ENCODE results near the gene MLST8. TPM values are rescaled to one million over a fixed set of nuclear protein-coding genes. Genes with fewer than 3 reads are reported as not detected.

The MLST8 gene
- total and polyA plus RNA-seq, 2 donors (not counting 1 experiment from before 2014, with no cell fraction given) = 36.1 to 112 TPM

DNA sequence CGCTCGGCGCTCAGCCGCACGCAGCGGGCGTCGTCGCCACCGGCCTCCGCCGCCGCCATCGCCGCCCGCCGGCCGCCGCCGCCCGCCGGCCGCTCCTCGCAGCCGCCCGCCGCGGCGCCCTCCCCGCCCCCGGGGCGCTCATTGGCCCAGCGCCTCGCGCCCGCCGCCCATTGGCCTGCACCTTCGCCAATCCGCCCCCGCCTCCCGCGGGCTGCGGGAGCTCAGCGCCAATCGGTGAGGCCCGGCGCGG, 9.4 kb downstream of the MLST8 start, which contains the start of gene PGP:
TSS of gene PGP (minus strand) at position 122 of the 250 bp plus-strand sequence. CDS start at position 59, 63 bp downstream.
- Histone ChIP-seq H3K4me2 (replicated peaks; ENCODE audit: low read depth, low read length, poor library complexity, severe bottlenecking) (peak within 1 kb of the TSS; percentile 98), H3K4me1 (ENCODE audit: control insufficient read depth in 2 of 2, insufficient read depth in 2 of 2, low read length in 2 of 2) (peaks cover 10 to 18% of the 10 kb centered on the region in 2 donors), H4K20me1 (ENCODE audit: control insufficient read depth, insufficient read depth, low read length, poor library complexity, severe bottlenecking) (peaks cover 11% of the 10 kb centered on the region), H3K4me3 (ENCODE audit: control extremely low read depth in 1 of 5, extremely low read depth in 1 of 5, insufficient read depth in 1 of 5, low read depth in 2 of 5, low read length in 4 of 5) (peak within 1 kb of the TSS; percentile 67 to 91 (median 79)), H3K27ac (ENCODE audit: low read length in 2 of 2) (peak within 1 kb of the TSS; percentile 51 to 83), H3K9me3 (ENCODE audit: control extremely low read depth in 1 of 3, control insufficient read depth in 2 of 3, insufficient read depth in 1 of 3, low read length in 2 of 3) (no peaks in the 10 kb centered on the region), H3K79me2 (ENCODE audit: control insufficient read depth, insufficient read depth, low read length) (peaks cover 6% of the 10 kb centered on the region), H2AFZ (ENCODE audit: insufficient read depth, low read depth, low read length, poor library complexity, severe bottlenecking) (peak within 1 kb of the TSS; percentile 99), H3K27me3 (replicated peaks in 1 of 4; ENCODE audit: control extremely low read depth in 1 of 4, control insufficient read depth in 3 of 4, insufficient read depth in 4 of 4, low read length in 3 of 4) (no peaks in the 10 kb centered on the region), H3K9ac (ENCODE audit: low read length) (peak within 1 kb of the TSS; percentile 91), H3K36me3 (replicated peaks in 1 of 2; ENCODE audit: control extremely low read depth in 1 of 2, control insufficient read depth in 1 of 2, extremely low read depth in 1 of 2, insufficient read depth in 2 of 2, low read length in 1 of 2) (peaks cover 0 to 8% of the 10 kb centered on the region in 2 experiments)
- Mint-ChIP-seq H3K4me3 (peak within 1 kb of the TSS; percentile 94), H3K4me1 (peaks cover 16% of the 10 kb centered on the region), H3K9me3 (ENCODE audit: insufficient read depth) (no peaks in the 10 kb centered on the region), H3K27ac (peak within 1 kb of the TSS; percentile 93), H3K27me3 (no peaks in the 10 kb centered on the region)
- ATAC-seq (ENCODE audit: low read depth) = peak; percentile 96
- DNase-seq = no peak
- intact Hi-C loops (cut with micrococcal nuclease) = loop anchor here (2.0 kb wide), 2 partner anchors 54 to 60 kb away; partner anchors contain the start of genes RNPS1 and TRAF7
- CTCF ChIA-PET = interaction anchor here (0.7 to 1.6 kb wide), 4 partner anchors 8 to 59 kb away, joined by 3 to 4 read pairs (median 3); partner anchors contain the start of gene TRAF7
- WGBS (ENCODE audit: insufficient coverage) = under 1% methylated on average over 48 of the region's 48 CpGs
- TF ChIP-seq EZH2 (IDR thresholded peaks at IDR 0.05; ENCODE audit: borderline replicate concordance, insufficient read depth, low read depth, low read length, poor library complexity, severe bottlenecking) = no peak
- TF ChIP-seq CTCF (IDR thresholded peaks at IDR 0.05) = no peak
- POLR2A ChIA-PET = interaction anchor here (0.7 to 1.7 kb wide), 3 partner anchors 8 to 60 kb away, joined by 4 to 7 read pairs (median 4); partner anchors contain the start of gene TRAF7

DNA sequence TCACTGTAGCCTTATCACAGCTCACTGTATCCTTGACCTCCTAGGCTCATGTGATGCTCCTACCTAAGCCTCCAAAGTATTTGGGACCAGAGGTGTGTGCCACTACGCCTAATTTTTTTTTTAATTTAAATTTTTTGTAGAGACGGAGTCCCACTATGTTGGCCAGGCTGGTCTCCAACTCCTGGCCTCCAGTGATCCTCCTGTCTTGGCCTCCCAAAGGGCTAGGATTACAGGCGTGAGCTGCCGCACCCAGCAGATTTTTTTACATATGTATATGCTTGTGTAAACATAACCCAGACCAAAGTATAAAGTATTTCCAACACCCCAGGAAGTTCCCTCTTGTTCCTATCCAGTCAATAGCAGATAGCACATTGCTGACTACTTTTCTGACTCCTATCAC, 11.1 kb downstream of the MLST8 start:
- no peak overlapping the region for H3K4me3 ChIP-seq (ENCODE audit: control extremely low read depth in 1 of 5, extremely low read depth in 1 of 5, insufficient read depth in 1 of 5, low read depth in 2 of 5, low read length in 4 of 5)
- ATAC-seq (ENCODE audit: low read depth) (no peak), DNase-seq (no peak)
- H4K20me1 ChIP-seq (ENCODE audit: control insufficient read depth, insufficient read depth, low read length, poor library complexity, severe bottlenecking) = peaks cover 11% of the 10 kb centered on the region
- H3K4me3 Mint-ChIP-seq = peak overlapping the region; percentile 46
- no peaks in the 10 kb centered on the region for H3K27me3 Mint-ChIP-seq
- TF ChIP-seq CTCF (IDR thresholded peaks at IDR 0.05) = no peak
- TF ChIP-seq EZH2 (IDR thresholded peaks at IDR 0.05; ENCODE audit: borderline replicate concordance, insufficient read depth, low read depth, low read length, poor library complexity, severe bottlenecking) = no peak
- H3K9ac ChIP-seq (ENCODE audit: low read length) = no peak overlapping the region
- intact Hi-C loops (cut with micrococcal nuclease) = no loop called here
- H2AFZ ChIP-seq (ENCODE audit: insufficient read depth, low read depth, low read length, poor library complexity, severe bottlenecking) = no peak overlapping the region
- no peak overlapping the region for H3K27ac Mint-ChIP-seq
- no peak overlapping the region for H3K4me2 ChIP-seq (replicated peaks; ENCODE audit: low read depth, low read length, poor library complexity, severe bottlenecking)
- H3K9me3 Mint-ChIP-seq (ENCODE audit: insufficient read depth) = no peaks in the 10 kb centered on the region
- H3K27ac ChIP-seq (ENCODE audit: low read length in 2 of 2) = no peak overlapping the region
- no CpG with 5 or more reads among the region's 4 CpGs for WGBS (ENCODE audit: insufficient coverage)
- H3K79me2 ChIP-seq (ENCODE audit: control insufficient read depth, insufficient read depth, low read length) = peaks cover 6% of the 10 kb centered on the region
- no peaks in the 10 kb centered on the region for H3K9me3 ChIP-seq (ENCODE audit: control extremely low read depth in 1 of 3, control insufficient read depth in 2 of 3, insufficient read depth in 1 of 3, low read length in 2 of 3)
- peaks cover 16% of the 10 kb centered on the region for H3K4me1 Mint-ChIP-seq
- H3K4me1 ChIP-seq (ENCODE audit: control insufficient read depth in 2 of 2, insufficient read depth in 2 of 2, low read length in 2 of 2) = peaks cover 10 to 18% of the 10 kb centered on the region in 2 donors
- ChIA-PET CTCF (interaction anchor here (1.6 kb wide), 1 partner anchor 10 kb away, joined by 3 read pairs; no protein-coding TSS in a partner anchor), POLR2A (interaction anchor here (0.7 to 1.5 kb wide), 2 partner anchors 7 to 61 kb away, joined by 3 to 5 read pairs; partner anchors contain the start of gene TRAF7)
- no peaks in the 10 kb centered on the region for H3K27me3 ChIP-seq (replicated peaks in 1 of 4; ENCODE audit: control extremely low read depth in 1 of 4, control insufficient read depth in 3 of 4, insufficient read depth in 4 of 4, low read length in 3 of 4)
- H3K36me3 ChIP-seq (replicated peaks in 1 of 2; ENCODE audit: control extremely low read depth in 1 of 2, control insufficient read depth in 1 of 2, extremely low read depth in 1 of 2, insufficient read depth in 2 of 2, low read length in 1 of 2) = peaks cover 0 to 4% of the 10 kb centered on the region in 2 experiments

Measured in B cell (primary cell).